Loucy (cell line): ENCODE results near the gene DNTTIP2.
"Not testable (repeated sequence)": the region's sequence is repeated elsewhere in the genome, so short reads cannot be mapped to it uniquely, and the experiment has no call there.

ENCODE experiments used
- EZH2phosphoT487 ChIP-seq: fragments of 200-600 bp; IDR thresholded peaks from 2 replicates; pipeline ENCODE4 v1.6.1; 2018; ENCODE audit warnings: antibody characterized with exemption, mild to moderate bottlenecking, moderate library complexity, borderline replicate concordance
- TF ChIP-seq, protein P1 (sequence below): fragments of 200-600 bp; sonication (generic); conservative IDR thresholded peaks from 2 replicates; pipeline ENCODE4 v1.5.1; 2014; ENCODE audit warnings: mild to moderate bottlenecking, antibody characterized with exemption, low read length

DNA sequence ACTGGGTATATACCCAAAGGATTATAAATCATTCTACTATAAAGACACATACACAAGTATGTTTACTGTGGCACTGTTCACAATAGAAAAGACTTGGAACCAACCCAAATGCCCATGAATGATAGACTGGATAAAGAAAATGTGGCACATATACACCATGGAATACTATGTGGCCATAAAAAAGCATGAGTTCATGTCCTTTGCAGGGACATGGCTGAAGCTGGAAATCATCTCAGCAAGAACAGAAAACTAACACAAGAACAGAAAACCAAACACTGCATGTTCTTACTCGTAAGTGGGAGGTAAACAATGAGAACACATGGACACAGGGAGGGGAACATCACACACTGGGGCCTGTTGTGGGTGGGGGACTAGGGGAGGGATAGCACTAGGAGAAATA is 10.5 kb downstream of the DNTTIP2 start:
- TF ChIP-seq, protein P1, sequence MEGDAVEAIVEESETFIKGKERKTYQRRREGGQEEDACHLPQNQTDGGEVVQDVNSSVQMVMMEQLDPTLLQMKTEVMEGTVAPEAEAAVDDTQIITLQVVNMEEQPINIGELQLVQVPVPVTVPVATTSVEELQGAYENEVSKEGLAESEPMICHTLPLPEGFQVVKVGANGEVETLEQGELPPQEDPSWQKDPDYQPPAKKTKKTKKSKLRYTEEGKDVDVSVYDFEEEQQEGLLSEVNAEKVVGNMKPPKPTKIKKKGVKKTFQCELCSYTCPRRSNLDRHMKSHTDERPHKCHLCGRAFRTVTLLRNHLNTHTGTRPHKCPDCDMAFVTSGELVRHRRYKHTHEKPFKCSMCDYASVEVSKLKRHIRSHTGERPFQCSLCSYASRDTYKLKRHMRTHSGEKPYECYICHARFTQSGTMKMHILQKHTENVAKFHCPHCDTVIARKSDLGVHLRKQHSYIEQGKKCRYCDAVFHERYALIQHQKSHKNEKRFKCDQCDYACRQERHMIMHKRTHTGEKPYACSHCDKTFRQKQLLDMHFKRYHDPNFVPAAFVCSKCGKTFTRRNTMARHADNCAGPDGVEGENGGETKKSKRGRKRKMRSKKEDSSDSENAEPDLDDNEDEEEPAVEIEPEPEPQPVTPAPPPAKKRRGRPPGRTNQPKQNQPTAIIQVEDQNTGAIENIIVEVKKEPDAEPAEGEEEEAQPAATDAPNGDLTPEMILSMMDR, result not testable (repeated sequence)
- TF ChIP-seq EZH2phosphoT487, result not testable (repeated sequence)
